ENCODE measurements around the gene ITSN1. TPM values are rescaled to one million over a fixed set of nuclear protein-coding genes. Genes with fewer than 3 reads are reported as not detected.

Gene ITSN1
- total and polyA plus RNA-seq, 2 of the 13 experiments (the other 11 are each of a cell fraction or from before 2014, with no cell fraction given): 26.1 to 33.8 TPM

GRCh38 chr21:33645730-33646129, 3.4 kb downstream of the ITSN1 start (continued):
- TF ChIP-seq SNAPC4 (CRISPR knock-in tag; IDR thresholded peaks at IDR 0.05): no peak
- TF ChIP-seq ZKSCAN8 (CRISPR knock-in tag; IDR thresholded peaks at IDR 0.05; ENCODE audit: borderline replicate concordance): no peak
- TF ChIP-seq NFAT5 (CRISPR knock-in tag; IDR thresholded peaks at IDR 0.05): no peak
- TF ChIP-seq SMC3 (IDR thresholded peaks at IDR 0.05; ENCODE audit: low read length): no peak
- peak; percentile 84 for TF ChIP-seq CEBPB (IDR thresholded peaks at IDR 0.05; ENCODE audit: borderline replicate concordance, low read depth, low read length)
- TF ChIP-seq ZNF3 (CRISPR knock-in tag; IDR thresholded peaks at IDR 0.05): 0 out of 2 replicates have a peak, but pooled peaks have one; percentile 38
